A673 (cell line): ENCODE data around the gene WNT7A. TPM values are rescaled to one million over a fixed set of nuclear protein-coding genes. Genes with fewer than 3 reads are reported as not detected.

ENCODE experiments used
- BruUV-seq: library from RNA; stranded (reverse); fragments of 400-500 nt; replicated peaks from 2 replicates; lab custom pipeline; 2021; lab: Mats Ljungman, UMichigan
- CTCF ChIA-PET: fragments of 300-600 bp; sonication (Branson Sonifier 250); formaldehyde crosslinking; loops from one replicate; lab custom pipeline; 2022; ENCODE audit warnings: antibody characterized with exemption; lab: Charles Lee
- POLR2A ChIA-PET: fragments of 300-600 bp; sonication (Branson Sonifier 250); formaldehyde crosslinking; loops from one replicate; lab custom pipeline; 2022; ENCODE audit warnings: antibody characterized with exemption; ENCODE audit not compliant: low non-redundant PET; lab: Charles Lee
- DNase-seq: peaks from one replicate; pipeline ENCODE4 v3.0.0-alpha.2; 2015; ENCODE audit warnings: low spot score
- H3K27ac ChIP-seq: fragments of 200-600 bp; sonication (generic); 2 replicates; pipeline ENCODE4 v1.5.1; 2016; ENCODE audit warnings: mixed run types, low read depth, mild to moderate bottlenecking, mixed read lengths, antibody characterized with exemption, low read length; ENCODE audit not compliant: poor library complexity, severe bottlenecking
- H3K27me3 ChIP-seq: fragments of 200-600 bp; sonication (generic); replicated peaks from 2 replicates; pipeline ENCODE4 v1.6.1; 2017; ENCODE audit warnings: mixed run types, low read depth, mild to moderate bottlenecking, mixed read lengths, antibody characterized with exemption, low read length; ENCODE audit not compliant: insufficient read depth, poor library complexity
- H3K36me3 ChIP-seq: fragments of 200-600 bp; sonication (generic); 2 replicates; pipeline ENCODE4 v1.6.1; 2016; ENCODE audit warnings: mixed run types, mild to moderate bottlenecking, mixed read lengths, antibody characterized with exemption, low read length; ENCODE audit not compliant: insufficient read depth, poor library complexity, severe bottlenecking
- H3K4me1 ChIP-seq: fragments of 200-600 bp; sonication (generic); 2 replicates; pipeline ENCODE4 v1.6.1; 2017; ENCODE audit warnings: mixed run types, mild to moderate bottlenecking, mixed read lengths, antibody characterized with exemption, low read length; ENCODE audit not compliant: insufficient read depth, poor library complexity, severe bottlenecking
- H3K4me3 ChIP-seq: fragments of 200-600 bp; sonication (generic); 2 replicates; pipeline ENCODE4 v1.5.1; 2016; ENCODE audit warnings: low read depth, mixed run types, mild to moderate bottlenecking, mixed read lengths, low read length; ENCODE audit not compliant: poor library complexity, severe bottlenecking
- H3K9me3 ChIP-seq: fragments of 200-600 bp; sonication (generic); 2 replicates; pipeline ENCODE4 v1.6.1; 2016; ENCODE audit warnings: mixed run types, low read depth, mild to moderate bottlenecking, mixed read lengths, antibody characterized with exemption, low read length; ENCODE audit not compliant: poor library complexity, severe bottlenecking
- EZH2 ChIP-seq: fragments of 200-600 bp; sonication (generic); IDR thresholded peaks from 2 replicates; pipeline ENCODE4 v1.6.1; 2017; ENCODE audit warnings: borderline replicate concordance, low read depth, mild to moderate bottlenecking, mixed read lengths, antibody characterized with exemption, low read length; ENCODE audit not compliant: poor library complexity, severe bottlenecking
- intact Hi-C: fragments of 100-400 bp; cut with micrococcal nuclease; formaldehyde crosslinking; loops from one replicate; pipeline ENCODE4 v1.10.0; 2022; ENCODE audit not compliant: unreplicated experiment
- total RNA-seq: library from RNA; stranded (reverse); gene quantifications from 2 replicates; pipeline ENCODE4 v1.2.3, GENCODE V29; 2021
- TF ChIP-seq, protein P1 (sequence below): fragments of 300-800, 200-600 bp; sonication (generic); conservative IDR thresholded peaks from 2 replicates; pipeline ENCODE4 v1.5.1; 2017; ENCODE audit warnings: low read depth, mild to moderate bottlenecking, antibody characterized with exemption, low read length, moderate library complexity, mixed read lengths

The WNT7A gene
- total RNA-seq, 1 experiment from 2014 or later, result not detected

DNA sequence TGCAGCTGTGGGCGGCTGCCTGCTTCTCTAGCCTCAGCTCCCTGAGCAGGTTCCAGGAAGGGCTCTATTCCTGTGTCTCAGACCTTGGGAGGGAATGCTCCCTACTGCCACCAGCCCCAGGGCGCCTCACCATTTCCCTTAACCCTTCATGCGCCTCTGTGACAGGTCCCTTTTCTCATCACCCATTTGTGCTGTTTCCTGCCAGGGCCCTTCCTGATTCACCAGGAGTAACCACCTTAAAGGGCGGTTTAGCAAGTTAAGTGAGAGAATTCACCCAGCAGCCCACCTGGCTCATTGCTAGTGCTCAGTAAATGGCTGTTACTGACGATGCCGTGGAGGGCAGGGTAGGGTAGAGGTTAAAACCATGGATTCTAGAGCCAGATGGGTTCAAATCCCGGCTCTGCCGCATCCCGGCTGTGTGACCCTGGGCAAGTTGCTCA, 87.8 kb downstream of the WNT7A start:
- ChIA-PET CTCF (no interaction called here), POLR2A (no interaction called here)
- H3K4me3 ChIP-seq, result no peak overlapping the region
- no TSS peak for BruUV-seq
- no peak overlapping the region for H3K27ac ChIP-seq
- intact Hi-C loops, result no loop called here
- no peaks in the 10 kb centered on the region for H3K4me1 ChIP-seq
- H3K36me3 ChIP-seq, result no peaks in the 10 kb centered on the region
- DNase-seq, result no peak
- H3K9me3 ChIP-seq, result no peaks in the 10 kb centered on the region
- no peak for TF ChIP-seq EZH2
- TF ChIP-seq, protein P1, sequence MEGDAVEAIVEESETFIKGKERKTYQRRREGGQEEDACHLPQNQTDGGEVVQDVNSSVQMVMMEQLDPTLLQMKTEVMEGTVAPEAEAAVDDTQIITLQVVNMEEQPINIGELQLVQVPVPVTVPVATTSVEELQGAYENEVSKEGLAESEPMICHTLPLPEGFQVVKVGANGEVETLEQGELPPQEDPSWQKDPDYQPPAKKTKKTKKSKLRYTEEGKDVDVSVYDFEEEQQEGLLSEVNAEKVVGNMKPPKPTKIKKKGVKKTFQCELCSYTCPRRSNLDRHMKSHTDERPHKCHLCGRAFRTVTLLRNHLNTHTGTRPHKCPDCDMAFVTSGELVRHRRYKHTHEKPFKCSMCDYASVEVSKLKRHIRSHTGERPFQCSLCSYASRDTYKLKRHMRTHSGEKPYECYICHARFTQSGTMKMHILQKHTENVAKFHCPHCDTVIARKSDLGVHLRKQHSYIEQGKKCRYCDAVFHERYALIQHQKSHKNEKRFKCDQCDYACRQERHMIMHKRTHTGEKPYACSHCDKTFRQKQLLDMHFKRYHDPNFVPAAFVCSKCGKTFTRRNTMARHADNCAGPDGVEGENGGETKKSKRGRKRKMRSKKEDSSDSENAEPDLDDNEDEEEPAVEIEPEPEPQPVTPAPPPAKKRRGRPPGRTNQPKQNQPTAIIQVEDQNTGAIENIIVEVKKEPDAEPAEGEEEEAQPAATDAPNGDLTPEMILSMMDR, result no peak
- peaks cover 34% of the 10 kb centered on the region for H3K27me3 ChIP-seq

DNA sequence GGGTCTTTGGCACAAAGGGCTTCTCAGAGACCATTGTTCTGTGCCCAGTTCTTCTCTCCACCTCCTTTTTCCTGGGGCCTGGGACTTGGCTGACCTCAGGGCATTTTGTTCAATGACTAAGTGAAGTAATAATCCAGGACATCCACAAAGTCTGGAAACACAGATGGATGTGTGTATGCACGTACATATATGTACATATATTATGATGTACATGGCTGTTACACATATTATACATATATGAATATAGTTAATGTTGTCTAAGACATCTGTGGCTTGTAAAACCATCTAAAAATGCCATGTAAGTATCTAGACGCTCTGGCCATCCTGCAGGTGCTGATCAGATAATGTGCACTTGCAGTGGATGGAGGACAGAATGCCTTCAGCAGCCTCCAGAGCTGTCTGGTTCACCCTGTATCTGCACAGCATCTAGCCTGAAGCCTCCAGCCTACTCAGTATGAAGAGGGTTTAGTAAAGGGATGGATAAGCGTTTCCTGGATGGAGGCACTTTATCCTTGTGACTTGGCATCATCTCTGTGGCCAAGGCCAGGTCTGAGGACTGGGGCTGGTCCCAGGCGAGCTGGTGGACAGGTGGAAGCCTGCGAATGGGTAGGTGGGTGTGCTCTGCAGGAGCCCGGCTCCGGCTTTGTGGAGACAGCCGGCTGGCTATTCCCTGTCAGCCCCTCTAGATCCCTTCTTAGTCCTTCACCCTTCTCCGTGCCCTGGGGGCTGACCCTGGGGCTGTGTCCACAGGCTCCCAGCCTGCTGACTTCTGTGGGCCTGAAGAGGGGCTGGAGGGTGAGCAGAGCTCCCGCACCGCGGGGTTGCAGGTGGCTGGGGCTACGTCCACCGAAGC, 88.4 kb downstream of the WNT7A start:
- no peak for DNase-seq
- no peak overlapping the region for H3K4me3 ChIP-seq
- no peaks in the 10 kb centered on the region for H3K9me3 ChIP-seq
- no peak for TF ChIP-seq EZH2
- TF ChIP-seq, protein P1, result no peak
- no peaks in the 10 kb centered on the region for H3K36me3 ChIP-seq
- ChIA-PET POLR2A (no interaction called here), CTCF (no interaction called here)
- H3K4me1 ChIP-seq, result no peaks in the 10 kb centered on the region
- no peak overlapping the region for H3K27ac ChIP-seq
- intact Hi-C loops, result no loop called here
- BruUV-seq, result no TSS peak
- H3K27me3 ChIP-seq, result peaks cover 36% of the 10 kb centered on the region

GRCh38 chr3:13790376-13791197, 89.3 kb downstream of the WNT7A start:
- no peaks in the 10 kb centered on the region for H3K36me3 ChIP-seq
- TF ChIP-seq, protein P1, result no peak
- TF ChIP-seq EZH2, result no peak
- no peaks in the 10 kb centered on the region for H3K9me3 ChIP-seq
- DNase-seq, result no peak
- no peak overlapping the region for H3K27ac ChIP-seq
- H3K4me1 ChIP-seq, result no peaks in the 10 kb centered on the region
- BruUV-seq, result no TSS peak
- intact Hi-C loops, result no loop called here
- peaks cover 37% of the 10 kb centered on the region for H3K27me3 ChIP-seq
- CTCF ChIA-PET, result no interaction called here
- H3K4me3 ChIP-seq, result no peak overlapping the region
- POLR2A ChIA-PET, result no interaction called here
